NCI-H226 (cell line): ENCODE data around the gene NT5M.

Experiments
- DNase-seq: peaks from one replicate; pipeline ENCODE4 v3.0.0-alpha.2; 2015

Gene NT5M

GRCh38 chr17:17343896-17344506, 40.8 kb downstream of the NT5M start:
- DNase-seq = no peak

- no peak for DNase-seq
These were observed 41.5 kb downstream of the NT5M start for GRCh38 chr17:17344507-17345293.

- DNase-seq = no peak
These were observed 42.1 kb downstream of the NT5M start for GRCh38 chr17:17345294-17345597.

GRCh38 chr17:17345686-17346427, 42.7 kb downstream of the NT5M start:
- DNase-seq = no peak

GRCh38 chr17:17346428-17347233, 43.5 kb downstream of the NT5M start:
- DNase-seq = no peak

- DNase-seq = no peak
These were observed 44.2 kb downstream of the NT5M start for GRCh38 chr17:17347234-17347955.

- DNase-seq = no peak
These were observed 45.0 kb downstream of the NT5M start for GRCh38 chr17:17347956-17348871.

GRCh38 chr17:17348872-17349723, 45.9 kb downstream of the NT5M start:
- DNase-seq = no peak

- DNase-seq = no peak
These were observed 46.5 kb downstream of the NT5M start for GRCh38 chr17:17349724-17350106.

GRCh38 chr17:17350491-17351355, 47.5 kb downstream of the NT5M start:
- DNase-seq = no peak

GRCh38 chr17:17351356-17351891, 48.3 kb downstream of the NT5M start:
- no peak for DNase-seq

GRCh38 chr17:17351901-17352781, 49.0 kb downstream of the NT5M start:
- DNase-seq = no peak

GRCh38 chr17:17352836-17353624, 49.9 kb downstream of the NT5M start:
- DNase-seq = no peak

- DNase-seq = no peak
These were observed 50.7 kb downstream of the NT5M start for GRCh38 chr17:17353625-17354484.

GRCh38 chr17:17354560-17355349, 51.6 kb downstream of the NT5M start:
- DNase-seq = peak; percentile 47
